Upper lobe of left lung (tissue), 4 donors: ENCODE data around the gene STEAP3.

ENCODE experiments used
- EP300 ChIP-seq, 4 donors: sonication (generic); formaldehyde crosslinking; IDR thresholded peaks; one replicate each; pipeline ENCODE4 v1.5.1; 2017; ENCODE audit warnings: antibody characterized with exemption in 4 of 4, control low read depth in 2 of 4
- POLR2A ChIP-seq, 4 donors: fragments of 450-650 bp; IDR thresholded peaks; one replicate each; pipeline ENCODE4 v1.5.1; 2016 to 2017; ENCODE audit warnings: antibody characterized with exemption in 4 of 4, mild to moderate bottlenecking in 2 of 4
- TF ChIP-seq, protein P1 (sequence below), 6 experiments: fragments of 450-650 bp in 4 of 6; fragments of 200-600 bp in 2 of 6; sonication (generic) in 2 of 6; IDR thresholded peaks; one replicate each; pipeline ENCODE4 v1.5.1; 2016 to 2019; ENCODE audit warnings: antibody characterized with exemption in 6 of 6

DNA sequence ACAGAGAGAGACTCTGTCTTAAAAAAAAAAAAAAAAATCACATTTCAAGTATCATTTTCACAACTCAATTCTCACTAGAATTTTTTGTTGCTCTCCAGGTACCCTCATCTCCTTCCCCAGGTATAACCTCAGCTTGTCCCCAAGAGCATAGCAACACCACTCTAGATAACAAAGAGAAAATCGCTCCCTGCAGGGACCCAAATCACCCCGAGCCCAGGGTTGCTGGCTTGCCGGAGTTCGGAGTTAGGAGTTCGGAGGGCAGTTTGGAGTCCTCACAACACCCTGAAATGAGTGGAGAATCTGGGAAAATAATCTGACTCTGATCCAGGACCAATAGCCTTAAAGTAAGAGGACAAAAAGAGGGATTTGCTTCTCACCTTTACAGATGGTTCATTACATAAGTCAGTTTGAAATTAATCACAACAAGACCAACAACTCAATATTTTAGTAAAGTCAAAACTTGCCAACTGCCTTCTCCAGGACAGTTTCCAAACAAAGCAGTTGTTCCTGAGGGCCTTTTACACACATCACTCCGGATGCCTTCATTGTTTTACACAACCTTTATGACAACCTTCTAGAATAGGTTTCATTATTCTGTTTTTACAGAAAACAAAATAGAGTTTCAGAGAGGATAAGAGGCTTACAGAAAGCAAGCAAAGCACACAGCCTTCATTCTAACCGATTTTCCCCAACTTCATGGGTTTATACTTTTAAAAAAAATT lies 83.9 kb downstream of the STEAP3 start:
- TF ChIP-seq POLR2A (IDR thresholded peaks at IDR 0.05) (no peak), EP300 (IDR thresholded peaks at IDR 0.05) (no peak)
- TF ChIP-seq, protein P1, sequence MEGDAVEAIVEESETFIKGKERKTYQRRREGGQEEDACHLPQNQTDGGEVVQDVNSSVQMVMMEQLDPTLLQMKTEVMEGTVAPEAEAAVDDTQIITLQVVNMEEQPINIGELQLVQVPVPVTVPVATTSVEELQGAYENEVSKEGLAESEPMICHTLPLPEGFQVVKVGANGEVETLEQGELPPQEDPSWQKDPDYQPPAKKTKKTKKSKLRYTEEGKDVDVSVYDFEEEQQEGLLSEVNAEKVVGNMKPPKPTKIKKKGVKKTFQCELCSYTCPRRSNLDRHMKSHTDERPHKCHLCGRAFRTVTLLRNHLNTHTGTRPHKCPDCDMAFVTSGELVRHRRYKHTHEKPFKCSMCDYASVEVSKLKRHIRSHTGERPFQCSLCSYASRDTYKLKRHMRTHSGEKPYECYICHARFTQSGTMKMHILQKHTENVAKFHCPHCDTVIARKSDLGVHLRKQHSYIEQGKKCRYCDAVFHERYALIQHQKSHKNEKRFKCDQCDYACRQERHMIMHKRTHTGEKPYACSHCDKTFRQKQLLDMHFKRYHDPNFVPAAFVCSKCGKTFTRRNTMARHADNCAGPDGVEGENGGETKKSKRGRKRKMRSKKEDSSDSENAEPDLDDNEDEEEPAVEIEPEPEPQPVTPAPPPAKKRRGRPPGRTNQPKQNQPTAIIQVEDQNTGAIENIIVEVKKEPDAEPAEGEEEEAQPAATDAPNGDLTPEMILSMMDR (IDR thresholded peaks at IDR 0.05) = no peak
